ENCODE measurements around the gene REXO5. TPM values are rescaled to one million over a fixed set of nuclear protein-coding genes. Genes with fewer than 3 reads are reported as not detected.

REXO5 gene
- total RNA-seq, 1 experiment from 2014 or later, result 10.4 TPM

DNA sequence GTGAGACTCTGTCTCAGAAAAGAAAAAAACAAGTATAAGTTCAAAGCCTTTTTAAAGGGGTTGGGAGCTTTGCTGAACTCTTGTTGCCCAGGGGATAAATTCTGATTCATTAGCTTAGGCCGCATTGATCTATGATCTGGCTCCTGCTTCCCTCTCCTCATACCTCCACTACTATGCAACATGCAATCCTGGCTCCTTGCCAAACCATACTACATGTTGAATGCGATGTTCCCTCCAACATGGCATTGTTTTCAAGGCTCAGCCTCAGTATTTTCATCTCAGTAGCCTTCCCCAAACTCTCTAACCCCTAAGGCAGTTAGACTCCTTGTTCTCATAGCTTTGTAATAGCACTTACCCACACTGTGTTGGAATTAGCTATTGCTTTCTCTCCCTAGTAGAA is 6.2 kb downstream of the REXO5 start:
- H3K27ac Mint-ChIP-seq (ENCODE audit: unreplicated experiment), result no peak overlapping the region
- BruUV-seq (replicated peaks), result no TSS peak
- no peak overlapping the region for H3K4me3 Mint-ChIP-seq (ENCODE audit: low read depth, unreplicated experiment)
- no peaks in the 10 kb centered on the region for H3K9me3 Mint-ChIP-seq (ENCODE audit: low read depth, unreplicated experiment)
- peaks cover 5% of the 10 kb centered on the region for H3K36me3 Mint-ChIP-seq (ENCODE audit: insufficient read depth, unreplicated experiment)
- no peaks in the 10 kb centered on the region for H3K27me3 Mint-ChIP-seq (ENCODE audit: unreplicated experiment)
- H3K4me1 Mint-ChIP-seq (ENCODE audit: low read depth, unreplicated experiment), result peaks cover 10% of the 10 kb centered on the region
- TF ChIP-seq, protein P1, sequence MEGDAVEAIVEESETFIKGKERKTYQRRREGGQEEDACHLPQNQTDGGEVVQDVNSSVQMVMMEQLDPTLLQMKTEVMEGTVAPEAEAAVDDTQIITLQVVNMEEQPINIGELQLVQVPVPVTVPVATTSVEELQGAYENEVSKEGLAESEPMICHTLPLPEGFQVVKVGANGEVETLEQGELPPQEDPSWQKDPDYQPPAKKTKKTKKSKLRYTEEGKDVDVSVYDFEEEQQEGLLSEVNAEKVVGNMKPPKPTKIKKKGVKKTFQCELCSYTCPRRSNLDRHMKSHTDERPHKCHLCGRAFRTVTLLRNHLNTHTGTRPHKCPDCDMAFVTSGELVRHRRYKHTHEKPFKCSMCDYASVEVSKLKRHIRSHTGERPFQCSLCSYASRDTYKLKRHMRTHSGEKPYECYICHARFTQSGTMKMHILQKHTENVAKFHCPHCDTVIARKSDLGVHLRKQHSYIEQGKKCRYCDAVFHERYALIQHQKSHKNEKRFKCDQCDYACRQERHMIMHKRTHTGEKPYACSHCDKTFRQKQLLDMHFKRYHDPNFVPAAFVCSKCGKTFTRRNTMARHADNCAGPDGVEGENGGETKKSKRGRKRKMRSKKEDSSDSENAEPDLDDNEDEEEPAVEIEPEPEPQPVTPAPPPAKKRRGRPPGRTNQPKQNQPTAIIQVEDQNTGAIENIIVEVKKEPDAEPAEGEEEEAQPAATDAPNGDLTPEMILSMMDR (IDR thresholded peaks at IDR 0.05; ENCODE audit: unreplicated experiment), result no peak
- intact Hi-C loops (cut with micrococcal nuclease; ENCODE audit: unreplicated experiment), result no loop called here
- CTCF ChIA-PET, result no interaction called here
- DNase-seq, result no peak

DNA sequence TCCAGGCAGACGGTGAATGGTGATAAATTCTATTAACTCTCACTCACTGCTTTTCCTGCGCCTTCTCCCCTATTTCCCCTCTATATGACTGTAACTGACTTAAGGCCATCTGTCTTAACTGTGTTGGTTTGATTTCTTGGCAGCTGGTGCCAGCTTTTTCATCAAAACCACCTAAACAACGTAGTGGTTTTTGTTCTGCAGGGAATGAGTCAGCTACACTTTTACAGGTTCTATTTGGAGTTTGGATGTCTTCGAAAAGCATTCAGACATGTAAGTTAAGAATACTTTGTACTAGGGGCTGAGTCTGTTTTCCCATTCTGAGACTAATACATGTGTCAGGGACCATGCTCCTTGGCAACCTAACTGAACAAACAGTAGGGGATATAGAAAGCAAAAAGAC is 8.5 kb downstream of the REXO5 start:
- TF ChIP-seq, protein P1 (IDR thresholded peaks at IDR 0.05; ENCODE audit: unreplicated experiment), result no peak
- Mint-ChIP-seq H3K27ac (ENCODE audit: unreplicated experiment) (no peak overlapping the region), H3K4me1 (ENCODE audit: low read depth, unreplicated experiment) (no peaks in the 10 kb centered on the region), H3K9me3 (ENCODE audit: low read depth, unreplicated experiment) (no peaks in the 10 kb centered on the region), H3K27me3 (ENCODE audit: unreplicated experiment) (no peaks in the 10 kb centered on the region), H3K4me3 (ENCODE audit: low read depth, unreplicated experiment) (no peak overlapping the region), H3K36me3 (ENCODE audit: insufficient read depth, unreplicated experiment) (no peaks in the 10 kb centered on the region)
- intact Hi-C loops (cut with micrococcal nuclease; ENCODE audit: unreplicated experiment), result no loop called here
- no TSS peak for BruUV-seq (replicated peaks)
- CTCF ChIA-PET, result no interaction called here
- no peak for DNase-seq

DNA sequence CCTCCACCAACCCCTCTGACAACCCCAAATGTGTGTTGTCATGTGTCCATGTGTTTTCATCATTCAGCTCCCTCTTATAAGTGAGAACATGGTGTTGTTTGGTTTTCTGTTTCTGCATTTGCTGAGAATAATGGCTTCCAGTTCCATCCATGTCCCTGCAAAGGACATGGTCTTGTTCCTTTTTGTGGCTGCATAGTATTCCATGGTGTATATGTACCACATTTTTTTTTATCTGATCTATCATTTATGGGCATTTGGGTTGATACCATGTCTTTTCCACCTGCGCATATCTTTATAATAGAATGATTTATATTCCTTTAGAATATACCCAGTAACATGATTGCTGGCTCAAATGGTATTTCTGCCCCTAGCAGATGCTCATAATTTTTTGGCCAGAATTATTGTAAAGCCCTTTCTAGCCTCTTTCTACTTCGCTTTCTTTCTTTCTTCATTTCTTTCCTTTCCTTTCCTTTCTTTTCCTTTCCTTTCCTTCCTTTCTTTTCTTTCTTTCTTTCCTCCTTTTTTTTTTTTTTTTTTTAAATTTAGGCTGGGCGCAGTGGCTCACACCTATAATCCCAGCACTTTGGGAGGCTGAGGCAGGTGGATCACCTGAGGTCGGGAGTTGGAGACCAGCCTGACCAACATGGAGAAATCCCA is 12.7 kb downstream of the REXO5 start:
- Mint-ChIP-seq H3K36me3 (ENCODE audit: insufficient read depth, unreplicated experiment) (no peaks in the 10 kb centered on the region), H3K9me3 (ENCODE audit: low read depth, unreplicated experiment) (no peaks in the 10 kb centered on the region), H3K27ac (ENCODE audit: unreplicated experiment) (no peak overlapping the region), H3K4me3 (ENCODE audit: low read depth, unreplicated experiment) (no peak overlapping the region), H3K4me1 (ENCODE audit: low read depth, unreplicated experiment) (no peaks in the 10 kb centered on the region), H3K27me3 (ENCODE audit: unreplicated experiment) (no peaks in the 10 kb centered on the region)
- DNase-seq, result no peak
- BruUV-seq (replicated peaks), result no TSS peak
- intact Hi-C loops (cut with micrococcal nuclease; ENCODE audit: unreplicated experiment), result no loop called here
- TF ChIP-seq, protein P1 (IDR thresholded peaks at IDR 0.05; ENCODE audit: unreplicated experiment), result no peak
- CTCF ChIA-PET, result no interaction called here

GRCh38 chr16:20821682-20822081 is 15.4 kb downstream of the REXO5 start:
- H3K9me3 Mint-ChIP-seq (ENCODE audit: low read depth, unreplicated experiment), result no peaks in the 10 kb centered on the region
- TF ChIP-seq, protein P1 (IDR thresholded peaks at IDR 0.05; ENCODE audit: unreplicated experiment), result no peak
- no peaks in the 10 kb centered on the region for H3K27me3 Mint-ChIP-seq (ENCODE audit: unreplicated experiment)
- H3K36me3 Mint-ChIP-seq (ENCODE audit: insufficient read depth, unreplicated experiment), result no peaks in the 10 kb centered on the region
- H3K4me3 Mint-ChIP-seq (ENCODE audit: low read depth, unreplicated experiment), result no peak overlapping the region
- intact Hi-C loops (cut with micrococcal nuclease; ENCODE audit: unreplicated experiment), result no loop called here
- CTCF ChIA-PET, result no interaction called here
- no peak overlapping the region for H3K27ac Mint-ChIP-seq (ENCODE audit: unreplicated experiment)
- no peak for DNase-seq
- no TSS peak for BruUV-seq (replicated peaks)
- H3K4me1 Mint-ChIP-seq (ENCODE audit: low read depth, unreplicated experiment), result no peaks in the 10 kb centered on the region

Data from Calu3 (cell line).